Ovary (tissue), 3 donors: ENCODE data around the gene TNFSF8.

Experiments
- CTCF ChIP-seq, 3 donors: fragments of 450-650 bp in 2 of 3; fragments of 200-600 bp in 1 of 3; IDR thresholded peaks; one replicate each; pipeline versions ENCODE4 v1.5.1 to v1.8.0; 2016 to 2022; ENCODE audit warnings: antibody characterized with exemption in 3 of 3, mild to moderate bottlenecking in 1 of 3
- POLR2A ChIP-seq: fragments of 450-650 bp; IDR thresholded peaks from one replicate; pipeline ENCODE4 v1.6.1; 2017; ENCODE audit warnings: antibody characterized with exemption, mild to moderate bottlenecking, moderate library complexity
- donor health status: DM: no; HTN: no; CAD: no.

- no peak for TF ChIP-seq CTCF (IDR thresholded peaks at IDR 0.05)
- TF ChIP-seq POLR2A = no peak
Measured at GRCh38 chr9:114930056-114930812, at the start of gene TNFSF8.
